Endothelial cell (in vitro differentiated cells): Measurements from ENCODE around the gene TJP2. TPM values are rescaled to one million over a fixed set of nuclear protein-coding genes. Genes with fewer than 3 reads are reported as not detected.
A peak's percentile ranks its signal among the peaks of the same experiment; 100 is the strongest.

Experiments
- DNase-seq: peaks from one replicate; pipeline ENCODE4 v3.0.0; 2021; ENCODE audit warnings: low spot score
- H3K27ac Mint-ChIP-seq: one replicate; pipeline ENCODE4 v1.8.0; 2021; ENCODE audit warnings: mixed read lengths, inconsistent platforms; ENCODE audit not compliant: unreplicated experiment
- H3K27me3 Mint-ChIP-seq: one replicate; pipeline ENCODE4 v1.8.0; 2021; ENCODE audit warnings: mild to moderate bottlenecking, moderate library complexity, mixed read lengths, inconsistent platforms; ENCODE audit not compliant: unreplicated experiment
- H3K36me3 Mint-ChIP-seq: one replicate; pipeline ENCODE4 v1.8.0; 2021; ENCODE audit warnings: mild to moderate bottlenecking, low read depth, mixed read lengths, inconsistent platforms; ENCODE audit not compliant: unreplicated experiment
- H3K4me1 Mint-ChIP-seq: one replicate; pipeline ENCODE4 v1.8.0; 2021; ENCODE audit warnings: mild to moderate bottlenecking, mixed read lengths, inconsistent platforms; ENCODE audit not compliant: unreplicated experiment
- H3K4me3 Mint-ChIP-seq: one replicate; pipeline ENCODE4 v1.8.0; 2021; ENCODE audit warnings: mild to moderate bottlenecking, mixed read lengths, inconsistent platforms; ENCODE audit not compliant: unreplicated experiment
- H3K9me3 Mint-ChIP-seq: one replicate; pipeline ENCODE4 v1.8.0; 2021; ENCODE audit warnings: mixed read lengths, inconsistent platforms; ENCODE audit not compliant: unreplicated experiment
- total RNA-seq: library from RNA; stranded (reverse); fragmentation: NEBNext Ultra II Directional; extraction: Animal tissue kit (Norgen Biotek cat#: 25700); gene quantifications from one replicate; pipeline ENCODE4 v1.2.1, GENCODE V29; 2021; ENCODE audit not compliant: unreplicated experiment
- TF ChIP-seq, protein P1 (sequence below): fragments of 200-600 bp; sonication (generic); IDR thresholded peaks from one replicate; pipeline ENCODE4 v1.5.0; 2021; ENCODE audit warnings: antibody characterized with exemption; ENCODE audit not compliant: unreplicated experiment

The TJP2 gene
- total RNA-seq, 1 donor from 2014 or later = 198 TPM

DNA sequence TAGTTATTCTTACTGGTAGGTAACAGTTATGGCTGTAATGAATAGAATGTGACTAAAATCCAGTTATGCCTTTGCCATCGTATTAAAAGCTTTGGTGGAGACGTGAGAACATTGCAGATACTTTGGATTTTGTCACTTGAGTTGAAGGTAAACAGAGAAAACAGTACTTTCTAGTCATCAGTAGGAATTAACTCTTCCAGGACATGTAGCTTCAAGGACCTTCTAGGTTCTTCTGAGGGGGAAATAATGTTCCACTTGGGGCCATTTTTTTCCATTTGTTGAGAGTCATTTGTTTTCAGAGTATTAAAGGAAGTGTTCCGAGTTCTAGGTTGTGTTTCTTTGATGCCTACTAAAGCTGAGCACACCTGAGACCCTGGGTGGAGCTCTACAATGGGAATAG is 6.1 kb downstream of the TJP2 start:
- TF ChIP-seq, protein P1, sequence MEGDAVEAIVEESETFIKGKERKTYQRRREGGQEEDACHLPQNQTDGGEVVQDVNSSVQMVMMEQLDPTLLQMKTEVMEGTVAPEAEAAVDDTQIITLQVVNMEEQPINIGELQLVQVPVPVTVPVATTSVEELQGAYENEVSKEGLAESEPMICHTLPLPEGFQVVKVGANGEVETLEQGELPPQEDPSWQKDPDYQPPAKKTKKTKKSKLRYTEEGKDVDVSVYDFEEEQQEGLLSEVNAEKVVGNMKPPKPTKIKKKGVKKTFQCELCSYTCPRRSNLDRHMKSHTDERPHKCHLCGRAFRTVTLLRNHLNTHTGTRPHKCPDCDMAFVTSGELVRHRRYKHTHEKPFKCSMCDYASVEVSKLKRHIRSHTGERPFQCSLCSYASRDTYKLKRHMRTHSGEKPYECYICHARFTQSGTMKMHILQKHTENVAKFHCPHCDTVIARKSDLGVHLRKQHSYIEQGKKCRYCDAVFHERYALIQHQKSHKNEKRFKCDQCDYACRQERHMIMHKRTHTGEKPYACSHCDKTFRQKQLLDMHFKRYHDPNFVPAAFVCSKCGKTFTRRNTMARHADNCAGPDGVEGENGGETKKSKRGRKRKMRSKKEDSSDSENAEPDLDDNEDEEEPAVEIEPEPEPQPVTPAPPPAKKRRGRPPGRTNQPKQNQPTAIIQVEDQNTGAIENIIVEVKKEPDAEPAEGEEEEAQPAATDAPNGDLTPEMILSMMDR = no peak
- H3K27ac Mint-ChIP-seq = peak overlapping the region; percentile 70

DNA sequence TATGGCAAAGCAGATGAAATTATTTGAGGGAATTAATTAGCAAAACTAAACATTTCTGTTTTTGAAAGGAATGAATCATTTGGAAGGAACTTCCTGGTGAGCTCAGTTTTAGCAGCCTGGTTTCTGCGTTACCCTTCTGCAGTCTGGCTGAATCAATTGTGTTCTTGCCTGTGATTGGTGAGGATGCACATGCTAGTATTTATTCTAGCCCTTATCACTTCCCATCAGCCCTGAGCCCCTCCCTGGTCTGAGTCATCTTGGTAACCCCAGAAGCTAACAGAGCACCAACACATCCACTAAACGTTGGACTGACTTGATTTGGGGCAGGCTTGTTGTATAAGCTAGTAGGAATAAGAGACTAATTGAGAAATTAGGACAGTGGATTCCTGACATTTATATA is 6.6 kb downstream of the TJP2 start:
- H3K4me1 Mint-ChIP-seq = peaks cover 37% of the 10 kb centered on the region
- H3K27ac Mint-ChIP-seq = peak overlapping the region; percentile 82
- TF ChIP-seq, protein P1 = no peak
- H3K27me3 Mint-ChIP-seq = peaks cover 1% of the 10 kb centered on the region
- H3K4me3 Mint-ChIP-seq = no peak overlapping the region
- no peaks in the 10 kb centered on the region for H3K9me3 Mint-ChIP-seq
- H3K36me3 Mint-ChIP-seq = peaks cover 22% of the 10 kb centered on the region
- no peak for DNase-seq

More for the DNA sequence above, 6.1 kb downstream of the TJP2 start:
- H3K4me1 Mint-ChIP-seq = peaks cover 41% of the 10 kb centered on the region
- no peak for DNase-seq
- H3K36me3 Mint-ChIP-seq = peaks cover 22% of the 10 kb centered on the region
- H3K27me3 Mint-ChIP-seq = peaks cover 1% of the 10 kb centered on the region
- H3K4me3 Mint-ChIP-seq = no peak overlapping the region
- no peaks in the 10 kb centered on the region for H3K9me3 Mint-ChIP-seq

DNA sequence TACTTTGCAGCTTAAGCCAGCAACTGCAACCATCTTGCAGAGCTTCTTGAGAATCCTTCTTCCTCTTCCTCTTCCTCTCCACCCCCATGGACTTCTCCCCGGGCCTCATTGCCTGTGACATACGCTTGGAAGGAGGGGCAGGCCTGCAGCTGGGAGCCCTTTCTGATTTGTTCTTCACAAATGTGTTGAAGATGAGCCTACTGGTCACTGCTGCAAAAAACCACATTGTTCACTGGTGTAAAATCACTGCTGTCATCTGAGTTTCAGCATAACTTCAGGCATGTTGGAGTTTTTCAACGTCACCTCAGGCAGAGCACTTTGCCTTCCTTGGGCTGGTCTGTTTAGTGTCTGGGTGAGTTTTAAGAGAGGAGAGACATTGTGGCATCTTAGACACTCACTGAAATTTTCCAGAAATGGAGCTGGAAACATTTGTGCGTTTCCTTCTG is 7.9 kb downstream of the TJP2 start:
- DNase-seq = no peak
- Mint-ChIP-seq H3K27me3 (peaks cover 1% of the 10 kb centered on the region), H3K4me1 (peaks cover 39% of the 10 kb centered on the region), H3K27ac (peak overlapping the region; percentile 91), H3K9me3 (no peaks in the 10 kb centered on the region), H3K4me3 (peak overlapping the region; percentile 50), H3K36me3 (peaks cover 16% of the 10 kb centered on the region)
- TF ChIP-seq, protein P1 = no peak

GRCh38 chr9:69184266-69184665 is 10.2 kb downstream of the TJP2 start:
- no peak overlapping the region for H3K4me3 Mint-ChIP-seq
- peaks cover 19% of the 10 kb centered on the region for H3K36me3 Mint-ChIP-seq
- TF ChIP-seq, protein P1 = no peak
- H3K27ac Mint-ChIP-seq = no peak overlapping the region
- no peaks in the 10 kb centered on the region for H3K27me3 Mint-ChIP-seq
- H3K4me1 Mint-ChIP-seq = peaks cover 54% of the 10 kb centered on the region
- DNase-seq = no peak
- H3K9me3 Mint-ChIP-seq = no peaks in the 10 kb centered on the region

DNA sequence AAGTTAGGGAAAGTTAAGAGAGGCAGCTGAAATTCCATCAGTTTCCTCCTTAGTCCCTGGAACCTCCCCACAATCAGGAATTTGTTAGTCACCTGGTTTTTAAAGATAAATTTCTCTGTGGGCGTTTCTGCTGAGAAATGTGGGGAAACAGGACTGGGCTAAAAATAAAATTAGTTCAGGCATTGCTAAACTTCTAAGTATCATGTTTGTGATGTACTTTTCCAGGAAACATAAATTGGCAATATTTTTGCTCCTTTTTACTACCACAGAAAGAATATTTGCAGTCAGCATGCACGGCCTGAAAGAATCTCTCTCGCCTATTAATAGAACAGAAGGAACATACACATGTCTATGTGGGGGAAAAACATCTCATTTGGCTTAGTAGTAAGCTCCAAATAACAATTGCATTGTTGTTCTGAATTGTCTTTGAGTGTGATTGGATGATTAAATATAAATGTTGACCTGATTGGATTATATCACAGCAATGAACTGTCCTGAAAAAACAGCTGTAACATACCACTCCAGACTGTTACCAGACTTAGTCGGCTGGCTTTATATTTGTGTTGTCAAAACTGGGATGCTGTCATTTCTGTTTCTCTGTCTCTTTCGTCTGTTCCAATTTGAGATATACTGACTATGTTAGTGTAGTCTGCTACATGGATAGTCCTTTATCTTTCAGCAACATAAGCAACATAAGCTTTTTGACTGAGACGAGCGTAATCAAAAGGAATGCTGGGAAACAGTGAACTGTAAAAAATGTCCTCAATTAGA is 12.9 kb downstream of the TJP2 start:
- Mint-ChIP-seq H3K27me3 (no peaks in the 10 kb centered on the region), H3K27ac (peak overlapping the region; percentile 67), H3K9me3 (no peaks in the 10 kb centered on the region), H3K4me3 (no peak overlapping the region), H3K4me1 (peaks cover 45% of the 10 kb centered on the region), H3K36me3 (peaks cover 7% of the 10 kb centered on the region)
- TF ChIP-seq, protein P1 = no peak
- DNase-seq = no peak
